Aorta (tissue), 5 donors: Measurements from ENCODE around the gene TNIP1. TPM values are rescaled to one million over a fixed set of nuclear protein-coding genes. Genes with fewer than 3 reads are reported as not detected.

Experiments
- ATAC-seq: fragments of 200-7000 bp; cut with Tn5 transposase; one replicate; pipeline ENCODE4 v1.9.1; 2022; ENCODE audit warnings: moderate library complexity; ENCODE audit not compliant: low FRiP score
- DNase-seq, 2 donors: peaks; one replicate each; pipeline ENCODE4 v3.0.0-alpha.2; 2020
- H3K27ac ChIP-seq, 2 donors: one replicate each; pipeline ENCODE4 v1.5.1; 2013; ENCODE audit warnings: low read length in 2 of 2, mild to moderate bottlenecking in 2 of 2, moderate library complexity in 2 of 2, control low read depth in 1 of 2, inconsistent platforms in 1 of 2, low read depth in 1 of 2
- H3K27me3 ChIP-seq, 2 donors: one replicate each; pipeline ENCODE4 v1.6.1; 2013; ENCODE audit warnings: control low read depth in 1 of 2, low read length in 1 of 2, mild to moderate bottlenecking in 1 of 2, moderate library complexity in 1 of 2; ENCODE audit not compliant: insufficient read depth in 2 of 2, control insufficient read depth in 1 of 2
- H3K36me3 ChIP-seq, 2 donors: one replicate each; pipeline ENCODE4 v1.6.1; 2013; ENCODE audit warnings: control low read depth in 1 of 2, low read length in 1 of 2, mild to moderate bottlenecking in 1 of 2; ENCODE audit not compliant: insufficient read depth in 2 of 2, control insufficient read depth in 1 of 2
- H3K4me1 ChIP-seq, 2 donors: one replicate each; pipeline ENCODE4 v1.6.1; 2013; ENCODE audit warnings: low read length in 2 of 2, control low read depth in 1 of 2, mild to moderate bottlenecking in 1 of 2, moderate library complexity in 1 of 2; ENCODE audit not compliant: insufficient read depth in 2 of 2, control insufficient read depth in 1 of 2
- H3K4me3 ChIP-seq, 2 donors: one replicate each; pipeline ENCODE4 v1.5.1; 2013; ENCODE audit warnings: low read length in 2 of 2, control low read depth in 1 of 2, mild to moderate bottlenecking in 1 of 2
- H3K9me3 ChIP-seq: one replicate; pipeline ENCODE4 v1.6.1; 2013; ENCODE audit warnings: mild to moderate bottlenecking, low read length; ENCODE audit not compliant: control insufficient read depth
- WGBS, 2 donors: extraction: QIAGEN DNeasy Blood & Tissue Kit; methylation state at CpG; one replicate each; pipeline ENCODE4 v1.1.7; 2013; 5-methylcytosine and 5-hydroxymethylcytosine counted together
- intact Hi-C, 2 donors: fragments of 100-400 bp; cut with DNase I; formaldehyde crosslinking; loops; one replicate each; pipeline versions ENCODE4 v1.14.2 to v1.15.0; 2022
- polyA plus RNA-seq, 2 donors: library from polyadenylated mRNA; stranded (reverse); fragments of 200-250 nt; gene quantifications; one replicate each; pipeline ENCODE4 v1.2.3, GENCODE V29; 2013
- total RNA-seq, 2 donors: library from RNA; stranded (reverse); fragmentation: NEBNext Ultra II Directional; extraction: Animal tissue kit (Norgen Biotek cat#: 25700); gene quantifications; one replicate each; pipeline ENCODE4 v1.2.1, GENCODE V29; 2021
- donor health status: healthy with polysubstance abuse.
- donor health status: Bipolar disorder and iron deficiency.
- donor health status: DM: no; HTN: no; CAD: no.
- donor health status: DM: no; HTN: no; CAD: no.
- donor health status: DM: yes; HTN: yes; CAD: no.

The TNIP1 gene
- total and polyA plus RNA-seq, 4 donors, result 63.3 to 105 (median 81.8) TPM

DNA sequence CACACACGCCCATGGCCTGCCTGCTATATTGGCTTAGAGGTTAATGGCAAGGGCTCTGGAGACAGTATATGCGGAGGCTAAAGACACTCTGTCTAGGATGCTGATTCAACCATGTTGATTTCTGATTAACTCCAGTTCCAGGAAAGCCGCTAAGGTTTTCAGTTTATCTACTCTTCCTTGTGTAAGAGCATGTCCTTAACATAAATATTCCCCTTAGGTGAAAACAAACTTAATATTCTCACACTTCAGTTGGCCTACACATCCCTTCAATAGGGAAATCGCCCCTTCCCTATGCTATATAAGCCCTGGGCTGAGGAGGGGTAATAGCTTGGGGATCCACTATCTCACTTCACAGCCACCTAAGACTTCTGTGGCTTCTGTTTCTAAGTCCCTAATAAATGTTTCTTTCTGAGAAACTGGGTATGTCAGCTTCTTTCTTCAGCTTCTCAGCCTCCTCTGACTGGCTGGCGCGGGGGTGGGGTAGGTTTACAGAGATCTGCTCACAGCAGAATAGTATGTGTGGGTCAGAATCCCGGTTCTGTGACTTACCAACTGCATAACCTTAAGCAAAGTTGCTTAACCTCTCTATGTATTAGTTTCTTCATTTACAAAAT lies 64.8 kb downstream of the TNIP1 start:
- no peaks in the 10 kb centered on the region for H3K4me1 ChIP-seq
- H3K4me3 ChIP-seq, result no peak overlapping the region
- H3K9me3 ChIP-seq, result no peaks in the 10 kb centered on the region
- no peaks in the 10 kb centered on the region for H3K36me3 ChIP-seq
- no peak overlapping the region for H3K27ac ChIP-seq
- no peak for ATAC-seq
- DNase-seq, result no peak
- WGBS, 2 donors, result 92 to 94% methylated on average over 7 of the region's 7 CpGs
- intact Hi-C loops, result no loop called here
- H3K27me3 ChIP-seq, result no peaks in the 10 kb centered on the region

DNA sequence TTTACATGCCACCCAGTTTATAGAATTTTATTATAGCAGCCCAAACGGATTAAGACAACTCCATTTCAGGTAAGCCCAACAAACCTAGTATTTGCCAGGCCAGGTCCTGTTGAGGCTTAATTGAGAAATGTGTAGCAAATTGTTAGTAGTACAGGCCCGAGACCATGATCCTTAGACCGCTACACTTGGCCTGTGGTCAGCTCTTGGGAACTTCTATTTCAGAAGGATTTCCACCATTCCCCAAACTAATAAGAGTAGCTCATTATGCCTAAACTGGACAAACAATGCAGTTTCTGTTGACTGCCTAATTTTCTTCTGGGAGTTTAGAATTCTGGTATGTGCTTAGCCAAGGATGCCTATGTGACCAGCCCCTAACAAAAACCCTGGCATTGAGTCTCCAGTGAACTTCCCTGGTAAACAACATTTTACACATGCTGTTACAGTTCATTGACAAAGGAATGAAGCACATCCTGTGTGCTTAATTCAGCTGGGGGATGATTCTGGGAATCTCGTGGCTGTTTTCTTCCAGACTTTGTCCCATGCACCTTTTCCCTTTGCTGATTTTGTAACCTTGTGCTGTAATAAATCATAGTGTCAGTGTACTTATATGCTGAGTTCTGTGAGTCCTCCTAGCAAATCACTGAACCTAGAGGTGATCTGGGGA lies 66.0 kb downstream of the TNIP1 start:
- H3K36me3 ChIP-seq, result no peaks in the 10 kb centered on the region
- 83 to 86% methylated on average over 4 of the region's 4 CpGs for WGBS, 2 donors
- no peaks in the 10 kb centered on the region for H3K4me1 ChIP-seq
- H3K27me3 ChIP-seq, result no peaks in the 10 kb centered on the region
- intact Hi-C loops, result no loop called here
- no peaks in the 10 kb centered on the region for H3K9me3 ChIP-seq
- no peak for DNase-seq
- H3K27ac ChIP-seq, result no peak overlapping the region
- ATAC-seq, result no peak
- no peak overlapping the region for H3K4me3 ChIP-seq

DNA sequence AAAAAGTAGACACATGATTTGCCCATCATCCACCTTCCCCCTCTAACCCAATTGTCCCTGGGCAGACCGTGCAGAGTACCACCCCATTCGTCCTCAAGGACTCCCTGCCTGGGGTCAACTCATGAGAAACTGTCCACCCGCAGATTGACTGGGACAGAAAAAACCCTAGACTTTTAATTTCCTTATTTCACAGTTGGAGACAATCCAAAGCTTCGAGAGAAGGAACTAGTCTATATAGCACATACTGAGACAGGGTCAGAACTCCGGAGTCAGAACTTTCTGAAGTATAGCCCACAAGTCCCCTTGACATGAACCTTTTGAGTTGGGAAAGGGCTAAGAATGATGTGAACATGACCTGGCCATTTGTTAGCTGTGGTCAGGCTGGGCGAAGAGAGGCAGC lies 68.0 kb downstream of the TNIP1 start:
- intact Hi-C loops, result no loop called here

DNA sequence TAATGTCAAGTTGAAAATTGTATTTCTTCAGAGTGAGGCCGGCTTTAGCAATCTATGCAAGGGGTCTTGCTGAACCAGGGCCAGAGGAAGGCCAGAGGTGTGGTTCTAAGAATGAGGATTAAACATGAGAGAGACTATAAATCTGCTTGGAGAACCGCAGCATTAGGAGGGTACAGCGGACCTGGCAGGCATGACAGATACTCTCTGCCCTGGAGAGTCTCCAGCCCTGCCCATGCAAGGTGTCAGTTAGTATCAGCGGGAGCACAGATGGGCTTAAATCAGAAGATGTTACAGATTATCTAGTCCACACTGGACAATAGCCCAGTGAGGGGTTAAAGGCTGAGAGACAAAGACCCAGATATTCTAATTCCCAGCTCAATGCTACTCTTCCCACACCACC lies 71.9 kb downstream of the TNIP1 start:
- no peaks in the 10 kb centered on the region for H3K9me3 ChIP-seq
- DNase-seq (no peak), ATAC-seq (no peak)
- WGBS, 2 donors, result 95 to 96% methylated on average over 4 of the region's 4 CpGs
- H3K4me3 ChIP-seq, result no peak overlapping the region
- no peaks in the 10 kb centered on the region for H3K4me1 ChIP-seq
- intact Hi-C loops, result loop anchor here in 1 of 2 donors (5.0 kb wide), 1 partner anchor 153 kb away; no protein-coding TSS in a partner anchor
- H3K27ac ChIP-seq, result no peak overlapping the region
- no peaks in the 10 kb centered on the region for H3K36me3 ChIP-seq
- no peaks in the 10 kb centered on the region for H3K27me3 ChIP-seq

More for the DNA sequence above, 68.0 kb downstream of the TNIP1 start:
- ATAC-seq, result no peak
- H3K27ac ChIP-seq, result no peak overlapping the region
- H3K4me3 ChIP-seq, result no peak overlapping the region
- WGBS, 2 donors, result 80 to 86% methylated on average over 6 of the region's 6 CpGs
- no peaks in the 10 kb centered on the region for H3K4me1 ChIP-seq
- no peaks in the 10 kb centered on the region for H3K36me3 ChIP-seq
- no peak for DNase-seq
- H3K9me3 ChIP-seq, result no peaks in the 10 kb centered on the region
- no peaks in the 10 kb centered on the region for H3K27me3 ChIP-seq

DNA sequence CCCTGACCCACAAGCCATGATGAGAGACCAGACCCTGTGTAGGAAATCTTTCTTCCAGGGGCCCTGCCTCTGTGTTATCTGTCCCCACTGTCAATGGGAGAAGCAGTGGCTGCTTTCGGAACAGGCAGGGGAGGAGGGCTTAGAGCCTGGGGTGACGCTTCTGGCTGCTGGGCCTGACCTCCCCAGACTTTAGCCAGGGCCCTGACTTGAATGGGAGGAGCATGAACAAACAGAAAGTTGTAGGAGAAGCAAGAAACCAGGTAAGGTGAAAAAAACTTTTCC lies 72.7 kb downstream of the TNIP1 start:
- no peaks in the 10 kb centered on the region for H3K9me3 ChIP-seq
- intact Hi-C loops, result loop anchor here in 1 of 2 donors (5.0 kb wide), 1 partner anchor 154 kb away; no protein-coding TSS in a partner anchor
- H3K4me3 ChIP-seq, result no peak overlapping the region
- 50 to 70% methylated on average over 2 of the region's 2 CpGs for WGBS, 2 donors
- no peak for DNase-seq
- H3K36me3 ChIP-seq, result no peaks in the 10 kb centered on the region
- no peak for ATAC-seq
- H3K4me1 ChIP-seq, result no peaks in the 10 kb centered on the region
- H3K27me3 ChIP-seq, result no peaks in the 10 kb centered on the region
- H3K27ac ChIP-seq, result no peak overlapping the region

DNA sequence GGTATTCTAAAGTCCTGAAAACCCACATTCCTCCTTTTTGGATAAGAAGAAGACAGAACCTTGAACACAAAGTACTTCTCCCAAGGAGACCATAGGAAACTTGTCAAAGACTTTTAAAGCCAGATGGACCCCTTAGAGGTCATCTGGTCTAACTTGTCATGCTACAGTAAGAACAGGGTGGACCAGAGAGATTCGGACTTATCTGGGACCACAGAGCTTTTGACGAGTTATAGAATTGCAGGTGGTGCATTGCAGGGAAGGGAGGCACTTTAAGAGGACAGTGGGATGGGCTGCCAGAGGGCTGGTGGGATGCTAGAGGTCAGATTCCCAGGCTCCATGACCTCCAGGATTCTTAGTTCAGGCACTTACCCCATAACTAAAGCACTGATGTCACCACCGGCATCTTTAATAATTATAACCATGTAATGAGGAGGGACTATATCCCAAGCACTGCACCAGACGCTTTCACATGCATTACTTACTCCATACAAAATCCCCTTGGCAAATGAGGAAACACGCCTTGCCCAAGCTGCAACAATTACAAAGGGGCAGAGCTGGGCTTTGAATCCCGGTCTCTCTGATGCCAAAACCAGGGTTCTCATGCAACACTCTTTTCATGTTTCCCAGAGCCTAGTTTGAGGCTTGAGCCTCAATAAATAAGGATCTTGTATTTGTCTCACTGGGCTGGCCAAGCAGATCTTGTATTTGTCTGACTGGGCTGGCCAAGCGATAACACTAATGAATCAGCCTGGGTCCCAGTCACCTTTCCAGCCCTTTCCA lies 73.2 kb downstream of the TNIP1 start:
- H3K9me3 ChIP-seq, result no peaks in the 10 kb centered on the region
- 93 to 97% methylated on average over 7 of the region's 7 CpGs for WGBS, 2 donors
- H3K36me3 ChIP-seq, result no peaks in the 10 kb centered on the region
- H3K27ac ChIP-seq, result no peak overlapping the region
- no peaks in the 10 kb centered on the region for H3K27me3 ChIP-seq
- ATAC-seq, result no peak
- no peak for DNase-seq
- no peak overlapping the region for H3K4me3 ChIP-seq
- no peaks in the 10 kb centered on the region for H3K4me1 ChIP-seq
- intact Hi-C loops, result loop anchor here in 1 of 2 donors (5.0 kb wide), 1 partner anchor 155 kb away; no protein-coding TSS in a partner anchor

- peak; percentile 3 for ATAC-seq
- Histone ChIP-seq H3K4me3 (no peak overlapping the region), H3K36me3 (no peaks in the 10 kb centered on the region), H3K27me3 (no peaks in the 10 kb centered on the region), H3K27ac (no peak overlapping the region), H3K4me1 (no peaks in the 10 kb centered on the region), H3K9me3 (no peaks in the 10 kb centered on the region)
- intact Hi-C loops, result loop anchor here in 1 of 2 donors (5.0 kb wide), 1 partner anchor 155 kb away; no protein-coding TSS in a partner anchor
- DNase-seq, result peak in 1 of 2 donors; percentile 73
- 88 to 91% methylated on average over 5 of the region's 5 CpGs for WGBS, 2 donors
Measured at GRCh38 chr5:151006704-151007334, 74.0 kb downstream of the TNIP1 start.

GRCh38 chr5:151005950-151006576 lies 74.8 kb downstream of the TNIP1 start:
- H3K9me3 ChIP-seq, result no peaks in the 10 kb centered on the region
- no peak overlapping the region for H3K27ac ChIP-seq
- no peaks in the 10 kb centered on the region for H3K4me1 ChIP-seq
- no peak overlapping the region for H3K4me3 ChIP-seq
- WGBS, 2 donors, result 26 to 30% methylated on average over 7 of the region's 7 CpGs
- H3K27me3 ChIP-seq, result no peaks in the 10 kb centered on the region
- peak; percentile 90 to 92 for DNase-seq
- ATAC-seq, result peak; percentile 89
- intact Hi-C loops, result loop anchor here in 1 of 2 donors (5.0 kb wide), 1 partner anchor 156 kb away; no protein-coding TSS in a partner anchor
- no peaks in the 10 kb centered on the region for H3K36me3 ChIP-seq
